AG04450 (cell line): Measurements from ENCODE around the gene MSL3. TPM values are rescaled to one million over a fixed set of nuclear protein-coding genes. Genes with fewer than 3 reads are reported as not detected.

Experiments used
- CTCF ChIA-PET: fragments of 300-600, 350-600 bp; formaldehyde crosslinking; extraction: SDS; loops from one replicate; lab custom pipeline; 2022; ENCODE audit warnings: antibody characterized with exemption, inconsistent platforms; lab: Charles Lee
- POLR2A ChIA-PET: fragments of 350-600 bp; formaldehyde crosslinking; extraction: SDS; loops from one replicate; lab custom pipeline; 2021; ENCODE audit warnings: antibody characterized with exemption, inconsistent platforms; lab: Yijun Ruan, JAX
- DNase-seq: peaks from one replicate; pipeline ENCODE4 v3.0.0-alpha.2; 2011; ENCODE audit warnings: low read depth, low spot score
- H3K27ac ChIP-seq: one replicate; pipeline ENCODE4 v1.5.1; 2012; ENCODE audit warnings: low read depth, low read length, control low read depth
- H3K27me3 ChIP-seq: one replicate; pipeline ENCODE4 v1.6.0; 2012; ENCODE audit warnings: low read length; ENCODE audit not compliant: control insufficient read depth, insufficient read depth
- H3K4me3 ChIP-seq: 2 replicates; pipeline ENCODE4 v1.5.1; 2011; ENCODE audit warnings: mild to moderate bottlenecking, low read depth, low read length, control low read depth
- H3K9me3 ChIP-seq: 2 replicates; pipeline ENCODE4 v1.5.1; 2012; ENCODE audit warnings: low read length; ENCODE audit not compliant: control insufficient read depth, insufficient read depth
- CTCF ChIP-seq: IDR thresholded peaks from 2 replicates; pipeline ENCODE4 v1.5.1; 2011; ENCODE audit warnings: low read depth, low read length, control low read depth, inconsistent platforms
- polyA plus RNA-seq: library from polyadenylated mRNA; depleted of rRNA; stranded (reverse); fragments of >200 nt; gene quantifications from 2 replicates; pipeline ENCODE4 v1.2.3, GENCODE V29; 2011

MSL3 gene
- polyA plus RNA-seq, 1 experiment, result 32.4 TPM

DNA sequence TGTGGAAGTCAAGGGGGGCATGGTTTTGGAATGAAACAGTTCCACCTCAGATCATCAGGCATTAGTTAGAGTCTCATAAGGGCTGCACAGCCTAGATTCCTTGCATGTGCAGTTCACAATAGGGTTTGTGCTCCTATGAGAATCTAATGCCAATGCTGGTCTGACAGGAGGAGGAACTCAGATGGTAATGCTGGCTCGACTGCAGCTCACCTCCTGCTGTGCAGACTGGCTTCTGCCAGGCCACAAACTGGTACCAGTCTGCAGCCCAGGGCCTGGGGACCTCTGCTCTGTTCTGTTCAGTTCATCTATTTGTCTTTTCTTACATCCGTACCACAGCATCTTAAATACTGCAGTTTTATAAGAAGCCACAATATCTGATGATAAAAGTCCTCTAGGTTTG, 12.2 kb upstream of the MSL3 start:
- no peak for TF ChIP-seq CTCF
- CTCF ChIA-PET, result interaction anchor here (0.6 kb wide), 1 partner anchor 248 kb away, joined by 3 read pairs; no protein-coding TSS in a partner anchor

GRCh38 chrX:11750046-11750445, 8.0 kb upstream of the MSL3 start:
- Histone ChIP-seq H3K27me3 (no peaks in the 10 kb centered on the region), H3K4me3 (no peak overlapping the region), H3K9me3 (no peaks in the 10 kb centered on the region), H3K27ac (no peak overlapping the region)
- ChIA-PET POLR2A (no interaction called here), CTCF (no interaction called here)
- no peak for TF ChIP-seq CTCF
- DNase-seq, result no peak

More for the DNA sequence above, 12.2 kb upstream of the MSL3 start:
- Histone ChIP-seq H3K27me3 (no peaks in the 10 kb centered on the region), H3K4me3 (no peak overlapping the region), H3K27ac (no peak overlapping the region), H3K9me3 (no peaks in the 10 kb centered on the region)
- DNase-seq, result no peak
- POLR2A ChIA-PET, result no interaction called here

DNA sequence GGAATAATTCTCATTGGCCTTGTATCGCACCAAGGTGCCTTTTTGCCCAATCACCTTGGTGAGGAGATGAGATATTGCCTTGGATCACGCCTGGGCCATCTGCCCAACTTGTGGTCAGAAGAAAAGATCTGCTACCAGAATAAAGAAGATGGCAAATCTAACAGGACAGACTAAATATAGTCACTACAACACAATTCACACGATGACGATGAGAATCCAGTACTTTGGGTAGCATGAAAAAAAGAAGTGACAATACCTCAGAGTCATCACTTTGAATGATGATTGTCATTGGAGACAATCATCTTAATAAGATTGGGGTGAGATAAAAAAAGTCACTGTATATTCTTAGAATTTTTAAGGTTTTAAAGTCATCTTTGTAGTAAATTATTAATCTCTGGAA, 7.3 kb upstream of the MSL3 start:
- Histone ChIP-seq H3K27me3 (no peaks in the 10 kb centered on the region), H3K9me3 (no peaks in the 10 kb centered on the region), H3K4me3 (no peak overlapping the region), H3K27ac (no peak overlapping the region)
- ChIA-PET POLR2A (no interaction called here), CTCF (no interaction called here)
- no peak for DNase-seq
- no peak for TF ChIP-seq CTCF

- ChIA-PET CTCF (no interaction called here), POLR2A (no interaction called here)
- no peak overlapping the region for H3K4me3 ChIP-seq
- no peak overlapping the region for H3K27ac ChIP-seq
- DNase-seq, result no peak
- H3K27me3 ChIP-seq, result no peaks in the 10 kb centered on the region
- no peaks in the 10 kb centered on the region for H3K9me3 ChIP-seq
- TF ChIP-seq CTCF, result no peak
These were observed 6.8 kb upstream of the MSL3 start for GRCh38 chrX:11751261-11751660.

- no peaks in the 10 kb centered on the region for H3K27me3 ChIP-seq
These were observed 4.4 kb upstream of the MSL3 start for GRCh38 chrX:11753668-11754067.

More at GRCh38 chrX:11753668-11754067, 4.4 kb upstream of the MSL3 start:
- POLR2A ChIA-PET, result no interaction called here
- H3K27ac ChIP-seq, result no peak overlapping the region
- CTCF ChIA-PET, result no interaction called here
- H3K4me3 ChIP-seq, result no peak overlapping the region
- DNase-seq, result no peak
- no peaks in the 10 kb centered on the region for H3K9me3 ChIP-seq
- no peak for TF ChIP-seq CTCF
